ENCODE results near the gene OTOGL. TPM values are rescaled to one million over a fixed set of nuclear protein-coding genes. Genes with fewer than 3 reads are reported as not detected.

Gene OTOGL
- polyA plus RNA-seq, 1 of the 3 experiments (the other 2 are of a cell fraction), result 0.61 TPM

- ChIA-PET CTCF (interaction anchor here (0.7 kb wide), 1 partner anchor 717 kb away, joined by 5 read pairs; no protein-coding TSS in a partner anchor), POLR2A (no interaction called here)
- Histone ChIP-seq H3K4me2 (no peak overlapping the region), H3F3A (replicated peaks; ENCODE audit: insufficient read depth) (peaks cover 14% of the 10 kb centered on the region), H3K27me3 (ENCODE audit: insufficient read depth) (no peaks in the 10 kb centered on the region), H3K4me1 (ENCODE audit: control insufficient read depth in 1 of 2, insufficient read depth in 2 of 2, low read depth in 1 of 2, low read length in 1 of 2) (peaks cover 0 to 10% of the 10 kb centered on the region in 2 experiments; a peak in 2 of 4 replicates), H3K9ac (no peak overlapping the region), H3K27ac (ENCODE audit: low read depth in 2 of 2, low read length in 1 of 2) (no peak overlapping the region), H3K9me2 (no peaks in the 10 kb centered on the region), H2AFZ (ENCODE audit: low read depth) (no peak overlapping the region), H3K9me3 (no peaks in the 10 kb centered on the region), H3K79me2 (ENCODE audit: insufficient read depth) (no peaks in the 10 kb centered on the region), H3K4me3 (ENCODE audit: low read depth in 2 of 2, low read length in 1 of 2) (no peak overlapping the region), H4K20me1 (ENCODE audit: insufficient read depth) (no peaks in the 10 kb centered on the region), H3K36me3 (replicated peaks in 1 of 2; ENCODE audit: control insufficient read depth in 1 of 2, insufficient read depth in 2 of 2, low read length in 1 of 2) (no peaks in the 10 kb centered on the region)
- TF ChIP-seq GATA2 (CRISPR knock-in tag; IDR thresholded peaks at IDR 0.05) (no peak), PBX3 (IDR thresholded peaks at IDR 0.05) (no peak), TCF12 (IDR thresholded peaks at IDR 0.05) (no peak), MAX (IDR thresholded peaks at IDR 0.05; ENCODE audit: low read depth) (no peak), MXI1 (IDR thresholded peaks at IDR 0.05; ENCODE audit: low read depth, low read length) (no peak), TAF1 (IDR thresholded peaks at IDR 0.05; ENCODE audit: borderline replicate concordance, low read depth, low read length) (no peak), NFIC (IDR thresholded peaks at IDR 0.05; ENCODE audit: borderline replicate concordance) (no peak), FOSL2 (IDR thresholded peaks at IDR 0.05; ENCODE audit: borderline replicate concordance, low read depth) (no peak), EZH2phosphoT487 (IDR thresholded peaks at IDR 0.05; ENCODE audit: borderline replicate concordance, low read depth) (no peak), POLR2AphosphoS5 (IDR thresholded peaks at IDR 0.05; ENCODE audit: low read depth, low read length) (no peak), RCOR1 (IDR thresholded peaks at IDR 0.05; ENCODE audit: low read length) (no peak)
- DNase-seq, result no peak
Observed at GRCh38 chr12:80271780-80272179, 172.4 kb downstream of the OTOGL start.

- Histone ChIP-seq H4K20me1 (ENCODE audit: insufficient read depth) (no peaks in the 10 kb centered on the region), H3K4me2 (no peak overlapping the region), H3K9me2 (no peaks in the 10 kb centered on the region), H3K27ac (ENCODE audit: low read depth in 2 of 2, low read length in 1 of 2) (no peak overlapping the region), H3K4me3 (ENCODE audit: low read depth in 2 of 2, low read length in 1 of 2) (no peak overlapping the region), H3K4me1 (ENCODE audit: control insufficient read depth in 1 of 2, insufficient read depth in 2 of 2, low read depth in 1 of 2, low read length in 1 of 2) (peaks cover 0 to 10% of the 10 kb centered on the region in 2 experiments; a peak in 2 of 4 replicates), H2AFZ (ENCODE audit: low read depth) (no peak overlapping the region), H3K9me3 (no peaks in the 10 kb centered on the region), H3K27me3 (ENCODE audit: insufficient read depth) (no peaks in the 10 kb centered on the region), H3K36me3 (replicated peaks in 1 of 2; ENCODE audit: control insufficient read depth in 1 of 2, insufficient read depth in 2 of 2, low read length in 1 of 2) (no peaks in the 10 kb centered on the region), H3K9ac (no peak overlapping the region), H3K79me2 (ENCODE audit: insufficient read depth) (no peaks in the 10 kb centered on the region), H3F3A (replicated peaks; ENCODE audit: insufficient read depth) (peaks cover 14% of the 10 kb centered on the region)
- CTCF ChIA-PET, result no interaction called here
- 23% methylated on average over 3 of the region's 3 CpGs for WGBS (ENCODE audit: low lambda C conversion rate)
- DNase-seq, result no peak
- TF ChIP-seq FOXJ3 (CRISPR knock-in tag; IDR thresholded peaks at IDR 0.05) (no peak), MEF2A (IDR thresholded peaks at IDR 0.05; ENCODE audit: borderline replicate concordance, low read depth) (no peak), TAF1 (IDR thresholded peaks at IDR 0.05; ENCODE audit: borderline replicate concordance, low read depth, low read length) (no peak), GATA2 (CRISPR knock-in tag; IDR thresholded peaks at IDR 0.05) (no peak), RCOR1 (IDR thresholded peaks at IDR 0.05; ENCODE audit: low read length) (no peak), FOXM1 (IDR thresholded peaks at IDR 0.05; ENCODE audit: low read depth) (no peak), EZH2phosphoT487 (IDR thresholded peaks at IDR 0.05; ENCODE audit: borderline replicate concordance, low read depth) (no peak), CHD2 (IDR thresholded peaks at IDR 0.05; ENCODE audit: low read length, partially characterized antibody) (no peak), GABPA (IDR thresholded peaks at IDR 0.05; ENCODE audit: low read depth) (no peak), RAD21 (IDR thresholded peaks at IDR 0.05; ENCODE audit: low read length) (no peak), SIN3A (IDR thresholded peaks at IDR 0.05; ENCODE audit: borderline replicate concordance, low read depth, low read length) (no peak), ELF1 (IDR thresholded peaks at IDR 0.05) (no peak), RXRA (IDR thresholded peaks at IDR 0.05; ENCODE audit: borderline replicate concordance, low read depth) (no peak)
- TF ChIP-seq, protein P1, sequence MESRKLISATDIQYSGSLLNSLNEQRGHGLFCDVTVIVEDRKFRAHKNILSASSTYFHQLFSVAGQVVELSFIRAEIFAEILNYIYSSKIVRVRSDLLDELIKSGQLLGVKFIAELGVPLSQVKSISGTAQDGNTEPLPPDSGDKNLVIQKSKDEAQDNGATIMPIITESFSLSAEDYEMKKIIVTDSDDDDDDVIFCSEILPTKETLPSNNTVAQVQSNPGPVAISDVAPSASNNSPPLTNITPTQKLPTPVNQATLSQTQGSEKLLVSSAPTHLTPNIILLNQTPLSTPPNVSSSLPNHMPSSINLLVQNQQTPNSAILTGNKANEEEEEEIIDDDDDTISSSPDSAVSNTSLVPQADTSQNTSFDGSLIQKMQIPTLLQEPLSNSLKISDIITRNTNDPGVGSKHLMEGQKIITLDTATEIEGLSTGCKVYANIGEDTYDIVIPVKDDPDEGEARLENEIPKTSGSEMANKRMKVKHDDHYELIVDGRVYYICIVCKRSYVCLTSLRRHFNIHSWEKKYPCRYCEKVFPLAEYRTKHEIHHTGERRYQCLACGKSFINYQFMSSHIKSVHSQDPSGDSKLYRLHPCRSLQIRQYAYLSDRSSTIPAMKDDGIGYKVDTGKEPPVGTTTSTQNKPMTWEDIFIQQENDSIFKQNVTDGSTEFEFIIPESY (IDR thresholded peaks at IDR 0.05; ENCODE audit: borderline replicate concordance, low read depth), result no peak
- POLR2A ChIA-PET, result no interaction called here
Observed at GRCh38 chr12:80272387-80272915, 173.1 kb downstream of the OTOGL start.
